MM.1S (cell line): Measurements from ENCODE around the gene PELI1.
"Not testable (repeated sequence)": the region's sequence is repeated elsewhere in the genome, so short reads cannot be mapped to it uniquely, and the experiment has no call there.

ENCODE experiments used
- DNase-seq: peaks from one replicate; pipeline ENCODE4 v3.0.0-alpha.2; 2015
- H2AFZ ChIP-seq: fragments of 300-600 bp; sonication (generic); 2 replicates; pipeline ENCODE4 v1.6.0; 2016; ENCODE audit warnings: antibody characterized with exemption, low read length
- H3F3A ChIP-seq: fragments of 300-600 bp; sonication (generic); 2 replicates; pipeline ENCODE4 v1.6.1; 2016; ENCODE audit warnings: mild to moderate bottlenecking, antibody characterized with exemption, low read length, moderate library complexity, mixed read lengths; ENCODE audit not compliant: insufficient read depth
- H3K27ac ChIP-seq: fragments of 300-600 bp; sonication (generic); 2 replicates; pipeline ENCODE4 v1.5.1; 2016; ENCODE audit warnings: mild to moderate bottlenecking, low read length
- H3K27me3 ChIP-seq: fragments of 300-600 bp; sonication (generic); replicated peaks from 2 replicates; pipeline ENCODE4 v1.6.0; 2016; ENCODE audit warnings: low read length; ENCODE audit not compliant: insufficient read depth
- H3K36me3 ChIP-seq: fragments of 300-600 bp; sonication (generic); replicated peaks from 2 replicates; pipeline ENCODE4 v1.6.1; 2016; ENCODE audit warnings: mild to moderate bottlenecking, low read length, mixed read lengths; ENCODE audit not compliant: insufficient read depth
- H3K4me1 ChIP-seq: fragments of 300-600 bp; sonication (generic); 2 replicates; pipeline ENCODE4 v1.6.1; 2016; ENCODE audit warnings: low read length, mixed read lengths
- H3K4me2 ChIP-seq: fragments of 300-600 bp; sonication (generic); 2 replicates; pipeline ENCODE4 v1.6.0; 2016; ENCODE audit warnings: low read depth, low read length
- H3K4me3 ChIP-seq: fragments of 300-600 bp; sonication (generic); 2 replicates; pipeline ENCODE4 v1.5.1; 2016; ENCODE audit warnings: low read length, mixed read lengths
- H3K79me2 ChIP-seq: fragments of 300-600 bp; sonication (generic); 2 replicates; pipeline ENCODE4 v1.6.1; 2016; ENCODE audit warnings: mixed run types, low read length, mixed read lengths
- H3K9ac ChIP-seq: fragments of 300-600 bp; sonication (generic); 2 replicates; pipeline ENCODE4 v1.6.1; 2016; ENCODE audit warnings: low read length, mixed read lengths
- H3K9me2 ChIP-seq: fragments of 300-600 bp; sonication (generic); replicated peaks from 2 replicates; pipeline ENCODE4 v1.6.1; 2016; ENCODE audit warnings: mild to moderate bottlenecking, low read length, mixed read lengths; ENCODE audit not compliant: insufficient read depth
- H3K9me3 ChIP-seq: fragments of 300-600 bp; sonication (generic); replicated peaks from 2 replicates; pipeline ENCODE4 v1.6.1; 2016; ENCODE audit warnings: mild to moderate bottlenecking, low read length, mixed read lengths; ENCODE audit not compliant: insufficient read depth
- H4K20me1 ChIP-seq: fragments of 300-600 bp; sonication (generic); 2 replicates; pipeline ENCODE4 v1.6.1; 2016; ENCODE audit warnings: mild to moderate bottlenecking, low read length, moderate library complexity, mixed read lengths; ENCODE audit not compliant: insufficient read depth
- CTCF ChIP-seq: fragments of 300-600 bp; sonication (generic); IDR thresholded peaks from 2 replicates; pipeline ENCODE4 v1.5.1; 2016; ENCODE audit warnings: antibody characterized with exemption, low read length, mixed read lengths
- EZH2 ChIP-seq: fragments of 300-600 bp; sonication (generic); optimal IDR thresholded peaks from 2 replicates; pipeline ENCODE3; 2017; ENCODE audit warnings: low read depth, mild to moderate bottlenecking, antibody characterized with exemption, low read length, mixed read lengths
- EZH2phosphoT487 ChIP-seq: fragments of 300-600 bp; sonication (generic); IDR thresholded peaks from 2 replicates; pipeline ENCODE4 v1.6.1; 2018; ENCODE audit warnings: antibody characterized with exemption, low read length

PELI1 gene

GRCh38 chr2:64104933-64105332 is 39.3 kb downstream of the PELI1 start:
- Histone ChIP-seq H3K27ac (no peak overlapping the region), H3K9me3 (no peaks in the 10 kb centered on the region), H3K4me1 (no peaks in the 10 kb centered on the region), H3K27me3 (no peaks in the 10 kb centered on the region), H2AFZ (no peak overlapping the region), H4K20me1 (no peaks in the 10 kb centered on the region), H3K4me3 (no peak overlapping the region), H3K4me2 (no peak overlapping the region), H3K36me3 (peaks cover 2% of the 10 kb centered on the region), H3K79me2 (peaks cover 37% of the 10 kb centered on the region), H3K9me2 (no peaks in the 10 kb centered on the region), H3K9ac (no peak overlapping the region), H3F3A (no peaks in the 10 kb centered on the region)
- no peak for DNase-seq
- TF ChIP-seq EZH2 (no peak), CTCF (no peak), EZH2phosphoT487 (no peak)

- not testable (repeated sequence) for H3K27ac ChIP-seq, H3F3A ChIP-seq
These were observed 41.5 kb downstream of the PELI1 start for GRCh38 chr2:64102736-64103135.

GRCh38 chr2:64101141-64101591 is 43.1 kb downstream of the PELI1 start:
- no peak overlapping the region for H3K9ac ChIP-seq
- H2AFZ ChIP-seq, result no peak overlapping the region
- H4K20me1 ChIP-seq, result no peaks in the 10 kb centered on the region
- no peaks in the 10 kb centered on the region for H3K9me2 ChIP-seq
- no peak overlapping the region for H3K4me3 ChIP-seq
- no peak for TF ChIP-seq CTCF
- no peak for TF ChIP-seq EZH2
- no peak for TF ChIP-seq EZH2phosphoT487
- H3K4me2 ChIP-seq, result no peak overlapping the region
- peaks cover 19% of the 10 kb centered on the region; the same call in 1 of the 2 replicates for H3K79me2 ChIP-seq
- H3K4me1 ChIP-seq, result no peaks in the 10 kb centered on the region
- H3K27me3 ChIP-seq, result no peaks in the 10 kb centered on the region
- peaks cover 6% of the 10 kb centered on the region for H3K36me3 ChIP-seq
- no peaks in the 10 kb centered on the region for H3K9me3 ChIP-seq
- DNase-seq, result no peak
- no peaks in the 10 kb centered on the region for H3F3A ChIP-seq
- no peak overlapping the region for H3K27ac ChIP-seq

More at GRCh38 chr2:64102736-64103135, 41.5 kb downstream of the PELI1 start:
- not testable (repeated sequence) for H3K27me3 ChIP-seq, H3K36me3 ChIP-seq, H3K9me3 ChIP-seq, DNase-seq, H3K9me2 ChIP-seq, H3K4me1 ChIP-seq, H2AFZ ChIP-seq, H3K9ac ChIP-seq, H3K4me3 ChIP-seq, H3K4me2 ChIP-seq, H4K20me1 ChIP-seq
- H3K79me2 ChIP-seq, result peaks cover 26% of the 10 kb centered on the region

GRCh38 chr2:64100584-64100983 is 43.6 kb downstream of the PELI1 start:
- not testable (repeated sequence) for H3K27ac ChIP-seq, H3K9me3 ChIP-seq, H3K4me3 ChIP-seq, H2AFZ ChIP-seq, H4K20me1 ChIP-seq, H3K27me3 ChIP-seq, H3K4me2 ChIP-seq, H3K9ac ChIP-seq, H3K4me1 ChIP-seq, DNase-seq, H3F3A ChIP-seq, H3K9me2 ChIP-seq
- Histone ChIP-seq H3K79me2 (peaks cover 19% of the 10 kb centered on the region; the same call in 1 of the 2 replicates), H3K36me3 (peaks cover 11% of the 10 kb centered on the region)
